GM12891 (cell line): ENCODE measurements around the gene TTC39A.
A peak's percentile ranks its signal among the peaks of the same experiment; 100 is the strongest.

Experiments
- DNase-seq: peaks from one replicate; pipeline ENCODE4 v3.0.0; 2011; ENCODE audit warnings: low spot score; ENCODE audit not compliant: insufficient read length
- FAIRE-seq: peaks from 2 replicates; lab custom pipeline; 2011; peaks lifted over from hg19 to GRCh38; lab: Jason Lieb, UNC
- PAX5 ChIP-seq: IDR thresholded peaks from 2 replicates; pipeline ENCODE4 v1.6.1; 2011; ENCODE audit warnings: low read length, moderate library complexity, mild to moderate bottlenecking; ENCODE audit not compliant: insufficient read depth, severe bottlenecking
- POLR2A ChIP-seq: IDR thresholded peaks from 2 replicates; pipeline ENCODE4 v1.6.1; 2011; ENCODE audit warnings: low read depth, low read length, control low read depth
- POLR2AphosphoS5 ChIP-seq: IDR thresholded peaks from 2 replicates; pipeline ENCODE4 v1.6.1; 2011; ENCODE audit warnings: low read depth, low read length, control low read depth
- POU2F2 ChIP-seq: IDR thresholded peaks from 2 replicates; pipeline ENCODE4 v1.6.1; 2011; ENCODE audit warnings: low read depth, mild to moderate bottlenecking, control low read depth, low read length, moderate library complexity
- SPI1 ChIP-seq: IDR thresholded peaks from 2 replicates; pipeline ENCODE4 v1.6.1; 2011; ENCODE audit warnings: low read depth, low read length, control low read depth
- TAF1 ChIP-seq: IDR thresholded peaks from 2 replicates; pipeline ENCODE4 v1.6.1; 2011; ENCODE audit warnings: low read depth, low read length, control low read depth

TTC39A gene

GRCh38 chr1:51341876-51342496 is 11.6 kb upstream of the TTC39A start:
- FAIRE-seq (peak; percentile 91), DNase-seq (peak; percentile 60)
- TF ChIP-seq POLR2AphosphoS5: no peak
- TF ChIP-seq POLR2A: no peak
- TF ChIP-seq POU2F2: peak; percentile 55; the same call in 1 of the 2 replicates
- TF ChIP-seq TAF1: no peak
- TF ChIP-seq PAX5: no peak
- peak; percentile 70 for TF ChIP-seq SPI1

GRCh38 chr1:51340380-51340779 is 10.0 kb upstream of the TTC39A start:
- DNase-seq (no peak), FAIRE-seq (peak; percentile 51)
- TF ChIP-seq POLR2AphosphoS5 (no peak), SPI1 (no peak), PAX5 (no peak), TAF1 (no peak), POU2F2 (no peak), POLR2A (no peak)

DNA sequence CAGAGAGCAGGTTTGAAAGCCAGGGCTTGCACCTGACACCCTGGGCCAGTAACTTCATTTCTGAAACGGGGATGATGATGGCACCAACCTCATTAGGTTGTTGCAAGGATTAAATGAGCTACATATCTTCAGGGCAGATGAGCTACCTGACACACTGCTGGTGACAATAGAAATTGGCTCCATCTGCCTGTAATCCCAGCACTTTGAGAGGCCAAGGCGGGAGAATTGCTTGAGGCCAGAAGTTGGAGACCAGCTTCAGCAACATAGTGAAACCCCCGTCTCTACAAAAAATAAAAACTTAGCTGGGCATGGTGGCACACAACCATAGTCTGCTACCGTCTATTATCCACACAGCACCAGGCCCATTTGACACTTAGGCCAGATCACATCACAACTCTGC is 6.3 kb upstream of the TTC39A start:
- FAIRE-seq (no peak), DNase-seq (no peak)

DNA sequence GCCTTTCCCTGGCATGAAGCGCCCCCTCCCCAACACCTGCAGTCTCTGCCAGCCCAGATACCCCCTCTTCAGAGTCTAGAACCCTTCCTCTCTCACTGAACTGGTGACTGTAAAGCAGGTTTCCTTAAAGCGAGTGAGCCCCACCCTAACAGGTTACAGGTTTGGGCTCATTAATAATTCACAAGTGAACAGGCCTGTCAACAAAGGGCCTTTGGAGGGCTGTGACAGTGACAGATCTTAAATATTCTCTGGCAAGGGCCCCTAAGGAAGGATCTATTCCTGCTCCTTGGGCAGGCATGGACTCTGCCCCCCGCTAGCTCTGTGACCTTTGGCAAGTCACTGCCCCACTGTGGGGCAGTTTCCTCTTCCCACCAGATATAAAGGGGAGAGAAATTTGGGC is 5.6 kb upstream of the TTC39A start:
- no peak for FAIRE-seq
- no peak for DNase-seq
- no peak for TF ChIP-seq POLR2AphosphoS5
- no peak for TF ChIP-seq SPI1
- no peak for TF ChIP-seq TAF1
- no peak for TF ChIP-seq PAX5
- no peak for TF ChIP-seq POLR2A
- no peak for TF ChIP-seq POU2F2

More for the DNA sequence above, 6.3 kb upstream of the TTC39A start:
- TF ChIP-seq TAF1 (no peak), POLR2A (no peak), PAX5 (no peak), POLR2AphosphoS5 (no peak), POU2F2 (no peak), SPI1 (no peak)

GRCh38 chr1:51331206-51332100 is 1.1 kb upstream of the TTC39A start:
- DNase-seq: peak; percentile 49
- peak; percentile 86 for FAIRE-seq
- no peak for TF ChIP-seq POLR2AphosphoS5
- no peak for TF ChIP-seq SPI1
- no peak for TF ChIP-seq TAF1
- TF ChIP-seq POU2F2: no peak
- no peak for TF ChIP-seq PAX5
- no peak for TF ChIP-seq POLR2A

DNA sequence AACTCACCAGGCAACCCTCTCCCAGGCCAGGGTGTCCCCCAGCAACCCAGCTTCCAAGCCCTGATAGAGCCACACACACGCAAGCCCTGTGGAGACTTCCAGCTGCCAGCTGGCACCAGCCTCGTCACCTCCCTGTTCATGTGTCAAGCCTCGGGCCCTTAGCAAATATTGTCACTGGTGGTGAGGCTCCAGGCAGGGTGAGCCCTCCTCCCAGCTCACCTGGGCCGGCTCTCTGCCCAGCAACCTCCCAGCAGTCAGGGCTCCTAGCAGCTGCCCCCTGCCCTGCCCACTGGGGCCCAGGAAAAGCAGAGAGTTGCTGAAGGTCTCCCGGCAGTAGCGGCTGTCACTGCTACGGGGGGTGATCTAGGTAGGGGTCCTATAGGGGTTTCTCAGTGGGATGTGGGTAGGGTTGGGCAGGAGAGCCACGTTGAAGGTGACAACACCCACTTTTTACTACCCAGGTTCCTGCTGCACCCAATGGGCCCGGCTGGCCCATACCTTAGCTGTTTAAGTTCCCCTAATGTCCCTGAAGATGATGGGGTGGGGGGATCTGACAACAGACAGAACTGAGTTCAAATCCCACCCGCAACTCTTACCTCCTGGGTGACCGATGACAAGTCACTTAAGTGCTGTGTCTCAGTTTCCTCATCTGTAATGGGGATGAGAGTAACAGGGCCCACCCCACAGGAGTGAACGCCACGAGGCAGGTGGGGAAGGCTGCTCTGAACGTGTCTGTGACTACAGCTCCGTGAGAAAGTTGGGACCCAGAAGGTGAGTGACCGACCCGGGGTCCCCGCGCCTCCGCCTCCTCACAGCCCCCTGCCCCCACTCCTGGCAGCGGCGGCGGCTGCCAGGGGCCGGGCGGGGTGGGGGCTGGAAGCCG is 678 bp downstream of the TTC39A start:
- FAIRE-seq (peak; percentile 58), DNase-seq (no peak)
- TF ChIP-seq POLR2AphosphoS5 (no peak), POU2F2 (no peak), TAF1 (no peak), PAX5 (no peak), SPI1 (no peak), POLR2A (no peak)

GRCh38 chr1:51328926-51329325 is 1.4 kb downstream of the TTC39A start:
- peak; percentile 66 for FAIRE-seq
- DNase-seq: no peak

DNA sequence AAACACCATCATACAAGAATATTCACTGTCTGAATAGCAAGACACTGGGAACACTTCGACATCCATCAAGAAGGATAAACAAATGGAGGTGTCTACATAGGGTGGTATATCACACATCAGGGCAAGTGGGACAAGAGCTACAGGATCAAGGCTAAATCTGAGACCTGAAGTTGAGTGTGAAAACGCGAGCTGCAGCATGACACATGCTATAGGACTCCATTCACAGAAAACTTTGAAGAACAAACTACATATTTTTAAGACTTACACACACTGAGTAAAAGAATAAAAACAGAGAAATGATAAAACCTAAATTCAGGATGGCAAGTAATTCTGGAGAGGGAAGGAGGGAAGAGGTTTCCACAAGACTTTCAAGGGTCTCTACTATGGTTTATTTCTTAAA is 2.1 kb downstream of the TTC39A start:
- DNase-seq (no peak), FAIRE-seq (no peak)
- no peak for TF ChIP-seq POLR2A
- no peak for TF ChIP-seq POU2F2
- TF ChIP-seq PAX5: no peak
- no peak for TF ChIP-seq SPI1
- TF ChIP-seq TAF1: no peak
- no peak for TF ChIP-seq POLR2AphosphoS5

More at GRCh38 chr1:51328926-51329325, 1.4 kb downstream of the TTC39A start:
- TF ChIP-seq TAF1 (no peak), POU2F2 (no peak), SPI1 (0 out of 2 replicates have a peak, but pooled peaks have one; percentile 3)

- FAIRE-seq (no peak), DNase-seq (no peak)
- no peak for TF ChIP-seq POLR2A
- TF ChIP-seq SPI1: no peak
- TF ChIP-seq POLR2AphosphoS5: no peak
- no peak for TF ChIP-seq PAX5
- TF ChIP-seq POU2F2: no peak
- no peak for TF ChIP-seq TAF1
These were observed 3.0 kb downstream of the TTC39A start for GRCh38 chr1:51327386-51327785.
